PFSK-1 (cell line): ENCODE results near the gene C1orf35.

Experiments used
- FOXP2 ChIP-seq: optimal IDR thresholded peaks from 2 replicates; pipeline ENCODE3; 2011; ENCODE audit warnings: borderline replicate concordance, control low read depth, inconsistent platforms; ENCODE audit not compliant: insufficient read depth; ENCODE audit errors: extremely low read length, extremely low read depth
- POLR2AphosphoS5 ChIP-seq: IDR thresholded peaks from 2 replicates; pipeline ENCODE4 v1.6.1; 2012; ENCODE audit warnings: low read depth, mild to moderate bottlenecking, control low read depth, low read length, moderate library complexity
- SIN3A ChIP-seq: IDR thresholded peaks from 2 replicates; pipeline ENCODE4 v1.6.1; 2012; ENCODE audit warnings: mild to moderate bottlenecking, low read length, moderate library complexity, borderline replicate concordance; ENCODE audit not compliant: insufficient read depth
- TAF1 ChIP-seq: IDR thresholded peaks from 2 replicates; pipeline ENCODE4 v1.6.1; 2012; ENCODE audit warnings: low read length, control low read depth, borderline replicate concordance; ENCODE audit not compliant: insufficient read depth
- TF ChIP-seq, protein P1 (sequence below), 2 experiments: IDR thresholded peaks; 2 replicates each; pipeline versions ENCODE4 v1.6.1 to v1.8.0; 2011 to 2012; ENCODE audit warnings: low read depth in 2 of 2, low read length in 2 of 2, control low read depth in 1 of 2, inconsistent platforms in 1 of 2, mild to moderate bottlenecking in 1 of 2, moderate library complexity in 1 of 2; ENCODE audit not compliant: insufficient read depth in 1 of 2

The C1orf35 gene

GRCh38 chr1:228061411-228062084, 41.6 kb downstream of the C1orf35 start:
- TF ChIP-seq TAF1 (no peak), FOXP2 (no peak), POLR2AphosphoS5 (no peak), SIN3A (no peak)
- TF ChIP-seq, protein P1, sequence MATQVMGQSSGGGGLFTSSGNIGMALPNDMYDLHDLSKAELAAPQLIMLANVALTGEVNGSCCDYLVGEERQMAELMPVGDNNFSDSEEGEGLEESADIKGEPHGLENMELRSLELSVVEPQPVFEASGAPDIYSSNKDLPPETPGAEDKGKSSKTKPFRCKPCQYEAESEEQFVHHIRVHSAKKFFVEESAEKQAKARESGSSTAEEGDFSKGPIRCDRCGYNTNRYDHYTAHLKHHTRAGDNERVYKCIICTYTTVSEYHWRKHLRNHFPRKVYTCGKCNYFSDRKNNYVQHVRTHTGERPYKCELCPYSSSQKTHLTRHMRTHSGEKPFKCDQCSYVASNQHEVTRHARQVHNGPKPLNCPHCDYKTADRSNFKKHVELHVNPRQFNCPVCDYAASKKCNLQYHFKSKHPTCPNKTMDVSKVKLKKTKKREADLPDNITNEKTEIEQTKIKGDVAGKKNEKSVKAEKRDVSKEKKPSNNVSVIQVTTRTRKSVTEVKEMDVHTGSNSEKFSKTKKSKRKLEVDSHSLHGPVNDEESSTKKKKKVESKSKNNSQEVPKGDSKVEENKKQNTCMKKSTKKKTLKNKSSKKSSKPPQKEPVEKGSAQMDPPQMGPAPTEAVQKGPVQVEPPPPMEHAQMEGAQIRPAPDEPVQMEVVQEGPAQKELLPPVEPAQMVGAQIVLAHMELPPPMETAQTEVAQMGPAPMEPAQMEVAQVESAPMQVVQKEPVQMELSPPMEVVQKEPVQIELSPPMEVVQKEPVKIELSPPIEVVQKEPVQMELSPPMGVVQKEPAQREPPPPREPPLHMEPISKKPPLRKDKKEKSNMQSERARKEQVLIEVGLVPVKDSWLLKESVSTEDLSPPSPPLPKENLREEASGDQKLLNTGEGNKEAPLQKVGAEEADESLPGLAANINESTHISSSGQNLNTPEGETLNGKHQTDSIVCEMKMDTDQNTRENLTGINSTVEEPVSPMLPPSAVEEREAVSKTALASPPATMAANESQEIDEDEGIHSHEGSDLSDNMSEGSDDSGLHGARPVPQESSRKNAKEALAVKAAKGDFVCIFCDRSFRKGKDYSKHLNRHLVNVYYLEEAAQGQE (IDR thresholded peaks at IDR 0.05; ENCODE audit: insufficient read depth in 1 of 2, low read depth in 2 of 2, low read length in 2 of 2) = no peak

GRCh38 chr1:228060458-228061190, 42.5 kb downstream of the C1orf35 start:
- TF ChIP-seq TAF1 (no peak), POLR2AphosphoS5 (no peak), SIN3A (no peak), FOXP2 (no peak)
- TF ChIP-seq, protein P1 (IDR thresholded peaks at IDR 0.05; ENCODE audit: insufficient read depth in 1 of 2, low read depth in 2 of 2, low read length in 2 of 2) = no peak

- TF ChIP-seq SIN3A = no peak
- TF ChIP-seq POLR2AphosphoS5 = no peak
- TF ChIP-seq FOXP2 = no peak
- TF ChIP-seq, protein P1 (IDR thresholded peaks at IDR 0.05; ENCODE audit: insufficient read depth in 1 of 2, low read depth in 2 of 2, low read length in 2 of 2) = no peak
- no peak for TF ChIP-seq TAF1
Measured at GRCh38 chr1:228059634-228060457, 43.3 kb downstream of the C1orf35 start.

- no peak for TF ChIP-seq FOXP2
- TF ChIP-seq POLR2AphosphoS5 = no peak
- TF ChIP-seq TAF1 = no peak
- TF ChIP-seq, protein P1 (IDR thresholded peaks at IDR 0.05; ENCODE audit: insufficient read depth in 1 of 2, low read depth in 2 of 2, low read length in 2 of 2) = no peak
- no peak for TF ChIP-seq SIN3A
Measured at GRCh38 chr1:228058949-228059633, 44.0 kb downstream of the C1orf35 start.
